GM23338 (cell line): Measurements from ENCODE around the gene CDC42BPB.

Experiments used
- CTCF ChIP-seq, 2 experiments: fragments of 200-600 bp in 1 of 2; sonication (generic) in 1 of 2; conservative IDR thresholded peaks; 2 replicates each; pipeline versions ENCODE4 v1.5.1 to v1.6.1; 2016 to 2017; ENCODE audit warnings: antibody characterized with exemption in 2 of 2, low read depth in 2 of 2, mild to moderate bottlenecking in 2 of 2, moderate library complexity in 1 of 2
- EZH2 ChIP-seq: fragments of 200-600 bp; sonication (generic); IDR thresholded peaks from one replicate; pipeline ENCODE4 v1.8.0; 2017; ENCODE audit warnings: antibody characterized with exemption, mild to moderate bottlenecking, low read depth; ENCODE audit not compliant: unreplicated experiment
- POLR2AphosphoS5 ChIP-seq: IDR thresholded peaks from 2 replicates; pipeline ENCODE4 v1.6.1; 2016; ENCODE audit warnings: antibody characterized with exemption, low read depth
- REST ChIP-seq: IDR thresholded peaks from one replicate; pipeline ENCODE4 v1.6.1; 2018; ENCODE audit warnings: antibody characterized with exemption; ENCODE audit not compliant: unreplicated experiment
- ZNF331 ChIP-seq: fragments of 250-450 bp; sonication (Bioruptor Pico); IDR thresholded peaks from 2 replicates; pipeline ENCODE4 v1.5.0; 2020; ENCODE audit warnings: low read depth, mild to moderate bottlenecking, moderate library complexity

GRCh38 chr14:102898776-102899515 is 158.4 kb downstream of the CDC42BPB start:
- TF ChIP-seq POLR2AphosphoS5, result no peak
- TF ChIP-seq ZNF331 (CRISPR knock-in tag), result no peak
- TF ChIP-seq CTCF (conservative IDR thresholded peaks at IDR 0.05; ENCODE audit: low read depth in 2 of 2), result no peak
- no peak for TF ChIP-seq REST
- TF ChIP-seq EZH2, result no peak
